Common myeloid progenitor, CD34-positive (primary cell): ENCODE results near the gene COQ10B. TPM values are rescaled to one million over a fixed set of nuclear protein-coding genes. Genes with fewer than 3 reads are reported as not detected.
A peak's percentile ranks its signal among the peaks of the same experiment; 100 is the strongest.

Experiments used
- CTCF ChIA-PET: fragments of 350-600 bp; sonication (Branson Sonifier 250); formaldehyde crosslinking; loops from one replicate; lab custom pipeline; 2021; ENCODE audit warnings: antibody characterized with exemption; lab: Charles Lee
- POLR2A ChIA-PET: fragments of 350-600 bp; sonication (Branson Sonifier 250); formaldehyde crosslinking; loops from one replicate; lab custom pipeline; 2021; ENCODE audit warnings: antibody characterized with exemption; lab: Charles Lee
- DNase-seq, 3 donors: peaks; one replicate each; pipeline versions ENCODE4 v3.0.0 to v3.0.0-alpha.2; 2013
- H3K27ac ChIP-seq, 2 experiments: 1 replicate in 1 of 2; 2 replicates in 1 of 2; pipeline ENCODE4 v1.7.0; 2013; ENCODE audit warnings: inconsistent platforms in 2 of 2, low read length in 2 of 2, mild to moderate bottlenecking in 2 of 2, low read depth in 1 of 2, moderate library complexity in 1 of 2; ENCODE audit not compliant: severe bottlenecking in 2 of 2, insufficient read depth in 1 of 2, poor library complexity in 1 of 2
- H3K27me3 ChIP-seq, 5 experiments: replicated peaks in 2 of 5; 1 replicate in 3 of 5; 2 replicates in 2 of 5; pipeline versions ENCODE4 v1.6.1 to v1.7.0; 2013; ENCODE audit warnings: low read length in 4 of 5, mild to moderate bottlenecking in 2 of 5, moderate library complexity in 2 of 5, inconsistent platforms in 1 of 5; ENCODE audit not compliant: insufficient read depth in 5 of 5, control insufficient read depth in 4 of 5
- H3K36me3 ChIP-seq, 4 experiments: 1 replicate in 2 of 4; 2 replicates in 2 of 4; pipeline versions ENCODE4 v1.6.1 to v1.7.0; 2013; ENCODE audit warnings: low read length in 3 of 4, control low read depth in 1 of 4, mild to moderate bottlenecking in 1 of 4; ENCODE audit not compliant: control insufficient read depth in 4 of 4, insufficient read depth in 4 of 4
- H3K4me1 ChIP-seq, 4 experiments: 1 replicate in 3 of 4; 2 replicates in 1 of 4; pipeline versions ENCODE4 v1.6.1 to v1.7.1; 2013; ENCODE audit warnings: low read length in 3 of 4, mild to moderate bottlenecking in 3 of 4, control low read depth in 1 of 4, inconsistent platforms in 1 of 4, moderate library complexity in 1 of 4; ENCODE audit not compliant: control insufficient read depth in 4 of 4, insufficient read depth in 4 of 4; ENCODE audit errors: control extremely low read depth in 1 of 4
- H3K4me3 ChIP-seq, 7 experiments: 1 replicate in 4 of 7; 2 replicates in 3 of 7; pipeline versions ENCODE4 v1.5.1 to v1.7.0; 2013; ENCODE audit warnings: mild to moderate bottlenecking in 7 of 7, low read length in 6 of 7, moderate library complexity in 6 of 7, inconsistent platforms in 2 of 7, low read depth in 2 of 7, control low read depth in 1 of 7; ENCODE audit not compliant: insufficient read depth in 4 of 7, control insufficient read depth in 1 of 7; ENCODE audit errors: extremely low read depth in 1 of 7
- H3K9me3 ChIP-seq, 5 experiments: 1 replicate in 4 of 5; 2 replicates in 1 of 5; pipeline versions ENCODE4 v1.6.1 to v1.7.1; 2013; ENCODE audit warnings: low read length in 4 of 5, mild to moderate bottlenecking in 2 of 5, inconsistent platforms in 1 of 5, low read depth in 1 of 5, moderate library complexity in 1 of 5; ENCODE audit not compliant: control insufficient read depth in 4 of 5, insufficient read depth in 2 of 5; ENCODE audit errors: control extremely low read depth in 1 of 5
- WGBS: methylation state at CpG from one replicate; pipeline ENCODE4 v1.1.5; 2013; ENCODE audit not compliant: insufficient coverage; 5-methylcytosine and 5-hydroxymethylcytosine counted together
- polyA plus RNA-seq: library from polyadenylated mRNA; unstranded; fragments of 120-200 nt; gene quantifications from one replicate; pipeline ENCODE4 v1.2.1, GENCODE V29; 2013

The COQ10B gene
- 28.7 TPM for polyA plus RNA-seq

GRCh38 chr2:197453123-197453913, at the start of gene COQ10B:
Gene COQ10B, plus strand, starts transcription at chr2:197453552. Its CDS starts 9 bp downstream, at chr2:197453561.
- POLR2A ChIA-PET, result interaction anchor here (4.2 kb wide), 1 partner anchor 18 kb away, joined by 48 read pairs; the partner anchor contains the start of gene SF3B1
- Histone ChIP-seq H3K4me1 (peaks cover 10 to 21% (median 15%) of the 10 kb centered on the region in 4 experiments), H3K9me3 (no peaks in the 10 kb centered on the region), H3K36me3 (no peaks in the 10 kb centered on the region), H3K27me3 (no peaks in the 10 kb centered on the region), H3K4me3 (peak within 1 kb of the TSS; percentile 85 to 100 (median 96)), H3K27ac (peak within 1 kb of the TSS; percentile 99)
- DNase-seq, result peak; percentile 100
- WGBS, result under 1% methylated on average over 69 of the region's 70 CpGs
- CTCF ChIA-PET, result interaction anchor here (0.7 to 1.5 kb wide), 4 partner anchors 20 to 87 kb away, joined by 3 to 5 read pairs (median 4); no protein-coding TSS in a partner anchor

- H3K9me3 ChIP-seq, result no peaks in the 10 kb centered on the region
- no peaks in the 10 kb centered on the region for H3K27me3 ChIP-seq
- H3K4me3 ChIP-seq, result no peak overlapping the region
- peaks cover 43 to 93% (median 66%) of the 10 kb centered on the region in 4 experiments for H3K36me3 ChIP-seq
- H3K4me1 ChIP-seq, result no peaks in the 10 kb centered on the region
- H3K27ac ChIP-seq, result no peak overlapping the region
- ChIA-PET POLR2A (no interaction called here), CTCF (interaction anchor here (1.3 kb wide), 1 partner anchor 9 kb away, joined by 3 read pairs; no protein-coding TSS in a partner anchor)
- no peak for DNase-seq
- WGBS, result no CpG with 5 or more reads among the region's 2 CpGs
Observed at GRCh38 chr2:197405582-197405981, 47.8 kb upstream of the COQ10B start.

- POLR2A ChIA-PET, result no interaction called here
- DNase-seq, result no peak
- 100% methylated on average over 3 of the region's 5 CpGs for WGBS
- CTCF ChIA-PET, result interaction anchor here (1.2 to 2.5 kb wide), 5 partner anchors 11 to 30 kb away, joined by 4 to 8 read pairs (median 4); no protein-coding TSS in a partner anchor
- peaks cover 38 to 91% (median 60%) of the 10 kb centered on the region in 4 experiments for H3K36me3 ChIP-seq
- H3K27ac ChIP-seq, result no peak overlapping the region
- H3K9me3 ChIP-seq, result no peaks in the 10 kb centered on the region
- no peak overlapping the region for H3K4me3 ChIP-seq
- no peaks in the 10 kb centered on the region for H3K4me1 ChIP-seq
- H3K27me3 ChIP-seq, result no peaks in the 10 kb centered on the region
Observed at GRCh38 chr2:197414039-197414438, 39.3 kb upstream of the COQ10B start.

- Histone ChIP-seq H3K27ac (no peak overlapping the region), H3K36me3 (peaks cover 41 to 91% (median 60%) of the 10 kb centered on the region in 4 experiments), H3K4me1 (no peaks in the 10 kb centered on the region), H3K27me3 (no peaks in the 10 kb centered on the region), H3K9me3 (no peaks in the 10 kb centered on the region), H3K4me3 (no peak overlapping the region)
- no CpG with 5 or more reads among the region's 2 CpGs for WGBS
- ChIA-PET POLR2A (no interaction called here), CTCF (interaction anchor here (0.9 to 1.6 kb wide), 4 partner anchors 10 to 30 kb away, joined by 4 to 5 read pairs (median 4); no protein-coding TSS in a partner anchor)
- no peak for DNase-seq
Observed at GRCh38 chr2:197414515-197414914, 38.8 kb upstream of the COQ10B start.

GRCh38 chr2:197416268-197416667, 37.1 kb upstream of the COQ10B start:
- ChIA-PET POLR2A (no interaction called here), CTCF (interaction anchor here (1.3 kb wide), 1 partner anchor 9 kb away, joined by 3 read pairs; no protein-coding TSS in a partner anchor)
- H3K36me3 ChIP-seq, result peaks cover 38 to 92% (median 64%) of the 10 kb centered on the region in 4 experiments
- H3K9me3 ChIP-seq, result no peaks in the 10 kb centered on the region
- H3K4me1 ChIP-seq, result no peaks in the 10 kb centered on the region
- no peak overlapping the region for H3K27ac ChIP-seq
- WGBS, result 100% methylated on average over 1 of the region's 1 CpG
- no peak for DNase-seq
- H3K27me3 ChIP-seq, result no peaks in the 10 kb centered on the region
- no peak overlapping the region for H3K4me3 ChIP-seq

- H3K36me3 ChIP-seq, result peaks cover 26 to 85% (median 62%) of the 10 kb centered on the region in 4 experiments
- DNase-seq, result no peak
- no peak overlapping the region for H3K4me3 ChIP-seq
- ChIA-PET CTCF (interaction anchor here (1.1 to 1.7 kb wide), 2 partner anchors 11 to 12 kb away, joined by 3 to 4 read pairs; no protein-coding TSS in a partner anchor), POLR2A (no interaction called here)
- H3K9me3 ChIP-seq, result no peaks in the 10 kb centered on the region
- no peaks in the 10 kb centered on the region for H3K27me3 ChIP-seq
- no peak overlapping the region for H3K27ac ChIP-seq
- no peaks in the 10 kb centered on the region for H3K4me1 ChIP-seq
Observed at GRCh38 chr2:197419438-197419837, 33.9 kb upstream of the COQ10B start.
